A673 (cell line): ENCODE results near the gene SAMD3.

Experiments
- EZH2 ChIP-seq: fragments of 200-600 bp; sonication (generic); IDR thresholded peaks from 2 replicates; pipeline ENCODE4 v1.6.1; 2017; ENCODE audit warnings: borderline replicate concordance, low read depth, mild to moderate bottlenecking, mixed read lengths, antibody characterized with exemption, low read length; ENCODE audit not compliant: poor library complexity, severe bottlenecking
- TF ChIP-seq, protein P1 (sequence below): fragments of 300-800, 200-600 bp; sonication (generic); conservative IDR thresholded peaks from 2 replicates; pipeline ENCODE4 v1.5.1; 2017; ENCODE audit warnings: low read depth, mild to moderate bottlenecking, antibody characterized with exemption, low read length, moderate library complexity, mixed read lengths

DNA sequence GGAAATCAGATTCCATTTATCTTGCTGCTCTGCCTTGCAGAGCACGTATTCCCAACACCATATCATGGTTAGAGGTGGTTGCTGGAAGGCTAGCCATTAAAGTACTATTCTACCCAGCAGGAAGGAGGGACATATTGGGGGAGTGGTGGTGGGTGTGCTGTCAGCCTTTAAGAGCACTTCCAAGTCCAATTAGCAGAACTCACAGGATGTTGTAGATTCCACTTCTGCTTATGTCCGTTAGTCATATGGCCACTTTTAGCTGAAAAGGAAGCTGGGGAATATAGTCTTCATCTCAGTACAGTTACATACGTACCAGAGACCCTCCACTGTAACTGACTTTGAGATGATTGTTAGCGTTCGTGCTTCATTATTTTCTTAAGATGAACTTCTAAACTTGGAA, 94.4 kb downstream of the SAMD3 start:
- TF ChIP-seq, protein P1, sequence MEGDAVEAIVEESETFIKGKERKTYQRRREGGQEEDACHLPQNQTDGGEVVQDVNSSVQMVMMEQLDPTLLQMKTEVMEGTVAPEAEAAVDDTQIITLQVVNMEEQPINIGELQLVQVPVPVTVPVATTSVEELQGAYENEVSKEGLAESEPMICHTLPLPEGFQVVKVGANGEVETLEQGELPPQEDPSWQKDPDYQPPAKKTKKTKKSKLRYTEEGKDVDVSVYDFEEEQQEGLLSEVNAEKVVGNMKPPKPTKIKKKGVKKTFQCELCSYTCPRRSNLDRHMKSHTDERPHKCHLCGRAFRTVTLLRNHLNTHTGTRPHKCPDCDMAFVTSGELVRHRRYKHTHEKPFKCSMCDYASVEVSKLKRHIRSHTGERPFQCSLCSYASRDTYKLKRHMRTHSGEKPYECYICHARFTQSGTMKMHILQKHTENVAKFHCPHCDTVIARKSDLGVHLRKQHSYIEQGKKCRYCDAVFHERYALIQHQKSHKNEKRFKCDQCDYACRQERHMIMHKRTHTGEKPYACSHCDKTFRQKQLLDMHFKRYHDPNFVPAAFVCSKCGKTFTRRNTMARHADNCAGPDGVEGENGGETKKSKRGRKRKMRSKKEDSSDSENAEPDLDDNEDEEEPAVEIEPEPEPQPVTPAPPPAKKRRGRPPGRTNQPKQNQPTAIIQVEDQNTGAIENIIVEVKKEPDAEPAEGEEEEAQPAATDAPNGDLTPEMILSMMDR: no peak
- TF ChIP-seq EZH2: no peak
